ENCODE results near the gene SRRT.

Gene SRRT

GRCh38 chr7:100891568-100892247 is 16.8 kb downstream of the SRRT start:
- H3K36me3 ChIP-seq (ENCODE audit: insufficient read depth) = peaks cover 4% of the 10 kb centered on the region; the same call in 1 of the 2 replicates
- no peak for TF ChIP-seq CTCF (conservative IDR thresholded peaks at IDR 0.05; ENCODE audit: low read depth, low read length)
- no peak overlapping the region for H2AFZ ChIP-seq (ENCODE audit: low read depth)
- no peak overlapping the region for H3K4me2 ChIP-seq
- no peaks in the 10 kb centered on the region for H4K20me1 ChIP-seq (ENCODE audit: insufficient read depth)
- no peak overlapping the region for H3K9ac ChIP-seq
- peaks cover 4% of the 10 kb centered on the region for H3K4me1 ChIP-seq (ENCODE audit: low read depth, poor library complexity, severe bottlenecking)
- H3K79me2 ChIP-seq (ENCODE audit: insufficient read depth, low read depth) = no peaks in the 10 kb centered on the region
- H3K27ac ChIP-seq = no peak overlapping the region
- H3K4me3 ChIP-seq (IDR thresholded peaks at IDR 0.05; ENCODE audit: insufficient read depth, low read depth, low read length) = no peak overlapping the region
- peaks cover 61% of the 10 kb centered on the region for H3K27me3 ChIP-seq (ENCODE audit: insufficient read depth, low read depth)

- Histone ChIP-seq H3K4me1 (ENCODE audit: low read depth, poor library complexity, severe bottlenecking) (peaks cover 4% of the 10 kb centered on the region), H3K4me3 (IDR thresholded peaks at IDR 0.05; ENCODE audit: insufficient read depth, low read depth, low read length) (no peak overlapping the region), H4K20me1 (ENCODE audit: insufficient read depth) (no peaks in the 10 kb centered on the region), H3K27me3 (ENCODE audit: insufficient read depth, low read depth) (peaks cover 61% of the 10 kb centered on the region), H3K9ac (no peak overlapping the region), H2AFZ (ENCODE audit: low read depth) (no peak overlapping the region), H3K79me2 (ENCODE audit: insufficient read depth, low read depth) (no peaks in the 10 kb centered on the region), H3K27ac (no peak overlapping the region), H3K4me2 (no peak overlapping the region), H3K36me3 (ENCODE audit: insufficient read depth) (peaks cover 4% of the 10 kb centered on the region; the same call in 1 of the 2 replicates)
- no peak for TF ChIP-seq CTCF (conservative IDR thresholded peaks at IDR 0.05; ENCODE audit: low read depth, low read length)
These were observed 17.7 kb downstream of the SRRT start for GRCh38 chr7:100892364-100893317.

- Histone ChIP-seq H3K4me2 (no peak overlapping the region), H3K4me1 (ENCODE audit: low read depth, poor library complexity, severe bottlenecking) (peaks cover 4% of the 10 kb centered on the region), H2AFZ (ENCODE audit: low read depth) (no peak overlapping the region), H3K27ac (no peak overlapping the region), H3K27me3 (ENCODE audit: insufficient read depth, low read depth) (peaks cover 61% of the 10 kb centered on the region), H3K4me3 (IDR thresholded peaks at IDR 0.05; ENCODE audit: insufficient read depth, low read depth, low read length) (no peak overlapping the region), H3K9ac (no peak overlapping the region), H3K79me2 (ENCODE audit: insufficient read depth, low read depth) (no peaks in the 10 kb centered on the region), H4K20me1 (ENCODE audit: insufficient read depth) (no peaks in the 10 kb centered on the region), H3K36me3 (ENCODE audit: insufficient read depth) (peaks cover 2% of the 10 kb centered on the region; the same call in 1 of the 2 replicates)
- TF ChIP-seq CTCF (conservative IDR thresholded peaks at IDR 0.05; ENCODE audit: low read depth, low read length) = no peak
These were observed 18.5 kb downstream of the SRRT start for GRCh38 chr7:100893318-100893895.

GRCh38 chr7:100893910-100894721 is 19.2 kb downstream of the SRRT start:
- Histone ChIP-seq H2AFZ (ENCODE audit: low read depth) (no peak overlapping the region), H3K27me3 (ENCODE audit: insufficient read depth, low read depth) (peaks cover 61% of the 10 kb centered on the region), H3K27ac (no peak overlapping the region), H3K79me2 (ENCODE audit: insufficient read depth, low read depth) (no peaks in the 10 kb centered on the region), H3K4me1 (ENCODE audit: low read depth, poor library complexity, severe bottlenecking) (peaks cover 4% of the 10 kb centered on the region), H3K36me3 (ENCODE audit: insufficient read depth) (no peaks in the 10 kb centered on the region), H3K9ac (no peak overlapping the region), H3K4me3 (IDR thresholded peaks at IDR 0.05; ENCODE audit: insufficient read depth, low read depth, low read length) (no peak overlapping the region), H4K20me1 (ENCODE audit: insufficient read depth) (no peaks in the 10 kb centered on the region), H3K4me2 (no peak overlapping the region; the same call in 1 of the 2 replicates)
- TF ChIP-seq CTCF (conservative IDR thresholded peaks at IDR 0.05; ENCODE audit: low read depth, low read length) = no peak
